ENCODE results near the gene AKNA. TPM values are rescaled to one million over a fixed set of nuclear protein-coding genes. Genes with fewer than 3 reads are reported as not detected.
"Not testable (repeated sequence)": the region's sequence is repeated elsewhere in the genome, so short reads cannot be mapped to it uniquely, and the experiment has no call there.

Gene AKNA
- polyA plus RNA-seq, 1 donor from 2014 or later, result 1.2 TPM

- not testable (repeated sequence) for H3K27me3 ChIP-seq (ENCODE audit: insufficient read depth, low read depth, low read length); H3F3A ChIP-seq (ENCODE audit: insufficient read depth, low read length, poor library complexity, severe bottlenecking); H3K9me2 ChIP-seq (ENCODE audit: insufficient read depth, low read length); H3K4me2 ChIP-seq (ENCODE audit: low read length); H4K20me1 ChIP-seq (ENCODE audit: insufficient read depth); H3K9me3 ChIP-seq (ENCODE audit: low read length); H3K36me3 ChIP-seq (ENCODE audit: insufficient read depth, low read length); H3K27ac ChIP-seq (ENCODE audit: low read length); H3K9ac ChIP-seq (ENCODE audit: low read length); H3K79me2 ChIP-seq (replicated peaks; ENCODE audit: insufficient read depth, low read length); H3K4me3 ChIP-seq (ENCODE audit: low read length); H2AFZ ChIP-seq (ENCODE audit: low read depth, low read length)
Measured at GRCh38 chr9:114332474-114333040, 55.2 kb downstream of the AKNA start.

- H3F3A ChIP-seq (ENCODE audit: insufficient read depth, low read length, poor library complexity, severe bottlenecking); H3K27me3 ChIP-seq (ENCODE audit: insufficient read depth, low read depth, low read length); H2AFZ ChIP-seq (ENCODE audit: low read depth, low read length); H4K20me1 ChIP-seq (ENCODE audit: insufficient read depth); H3K4me3 ChIP-seq (ENCODE audit: low read length); H3K9me2 ChIP-seq (ENCODE audit: insufficient read depth, low read length); H3K79me2 ChIP-seq (replicated peaks; ENCODE audit: insufficient read depth, low read length); H3K9me3 ChIP-seq (ENCODE audit: low read length); H3K9ac ChIP-seq (ENCODE audit: low read length); H3K27ac ChIP-seq (ENCODE audit: low read length); H3K4me2 ChIP-seq (ENCODE audit: low read length); H3K36me3 ChIP-seq (ENCODE audit: insufficient read depth, low read length): not testable (repeated sequence)
Measured at GRCh38 chr9:114331229-114332195, 56.3 kb downstream of the AKNA start.

DNA sequence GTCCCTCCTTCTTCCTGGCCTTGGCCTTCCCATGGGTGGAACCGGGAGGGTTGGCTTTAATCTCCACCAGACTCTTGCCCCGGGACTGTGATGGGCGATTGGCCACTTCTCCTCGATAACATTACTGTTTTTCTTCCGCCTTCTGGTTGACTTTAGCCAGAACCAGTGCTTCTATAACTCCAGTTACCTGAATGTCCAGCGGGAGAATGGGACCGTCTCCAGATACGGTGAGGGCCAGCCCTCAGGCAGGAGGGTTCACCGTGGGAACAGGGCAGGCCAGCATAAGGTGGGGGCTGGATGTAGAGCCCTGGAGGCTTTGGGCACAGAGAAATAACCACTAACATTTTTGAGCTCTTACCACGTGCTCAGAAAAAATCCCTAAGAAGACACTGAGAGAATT is 57.1 kb downstream of the AKNA start:
- no peaks in the 10 kb centered on the region for H3K27me3 ChIP-seq (ENCODE audit: insufficient read depth, low read depth, low read length)
- no peaks in the 10 kb centered on the region for H3K36me3 ChIP-seq (ENCODE audit: insufficient read depth, low read length)
- H3K4me3 ChIP-seq (ENCODE audit: low read length), result no peak overlapping the region
- no peak overlapping the region for H3K4me2 ChIP-seq (ENCODE audit: low read length)
- no peak overlapping the region for H2AFZ ChIP-seq (ENCODE audit: low read depth, low read length)
- no peaks in the 10 kb centered on the region for H3K9me2 ChIP-seq (ENCODE audit: insufficient read depth, low read length)
- TF ChIP-seq RAD21 (conservative IDR thresholded peaks at IDR 0.05) (no peak), MXI1 (conservative IDR thresholded peaks at IDR 0.05; ENCODE audit: poor library complexity, severe bottlenecking) (no peak), EP300 (conservative IDR thresholded peaks at IDR 0.05; ENCODE audit: poor library complexity, severe bottlenecking) (no peak), SMC3 (conservative IDR thresholded peaks at IDR 0.05; ENCODE audit: poor library complexity) (no peak), TAF1 (IDR thresholded peaks at IDR 0.05; ENCODE audit: low read depth) (no peak), EZH2 (IDR thresholded peaks at IDR 0.05; ENCODE audit: borderline replicate concordance, insufficient read depth, low read length, poor library complexity, severe bottlenecking) (no peak), POLR2AphosphoS5 (IDR thresholded peaks at IDR 0.05) (no peak), REST (IDR thresholded peaks at IDR 0.05; ENCODE audit: borderline replicate concordance) (no peak)
- TF ChIP-seq, protein P1, sequence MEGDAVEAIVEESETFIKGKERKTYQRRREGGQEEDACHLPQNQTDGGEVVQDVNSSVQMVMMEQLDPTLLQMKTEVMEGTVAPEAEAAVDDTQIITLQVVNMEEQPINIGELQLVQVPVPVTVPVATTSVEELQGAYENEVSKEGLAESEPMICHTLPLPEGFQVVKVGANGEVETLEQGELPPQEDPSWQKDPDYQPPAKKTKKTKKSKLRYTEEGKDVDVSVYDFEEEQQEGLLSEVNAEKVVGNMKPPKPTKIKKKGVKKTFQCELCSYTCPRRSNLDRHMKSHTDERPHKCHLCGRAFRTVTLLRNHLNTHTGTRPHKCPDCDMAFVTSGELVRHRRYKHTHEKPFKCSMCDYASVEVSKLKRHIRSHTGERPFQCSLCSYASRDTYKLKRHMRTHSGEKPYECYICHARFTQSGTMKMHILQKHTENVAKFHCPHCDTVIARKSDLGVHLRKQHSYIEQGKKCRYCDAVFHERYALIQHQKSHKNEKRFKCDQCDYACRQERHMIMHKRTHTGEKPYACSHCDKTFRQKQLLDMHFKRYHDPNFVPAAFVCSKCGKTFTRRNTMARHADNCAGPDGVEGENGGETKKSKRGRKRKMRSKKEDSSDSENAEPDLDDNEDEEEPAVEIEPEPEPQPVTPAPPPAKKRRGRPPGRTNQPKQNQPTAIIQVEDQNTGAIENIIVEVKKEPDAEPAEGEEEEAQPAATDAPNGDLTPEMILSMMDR (IDR thresholded peaks at IDR 0.05; ENCODE audit: poor library complexity, severe bottlenecking), result no peak
- no peaks in the 10 kb centered on the region for H3K9me3 ChIP-seq (ENCODE audit: low read length)
- no peaks in the 10 kb centered on the region for H3F3A ChIP-seq (ENCODE audit: insufficient read depth, low read length, poor library complexity, severe bottlenecking)
- H3K27ac ChIP-seq (ENCODE audit: low read length), result no peak overlapping the region
- H3K9ac ChIP-seq (ENCODE audit: low read length), result no peak overlapping the region
- H4K20me1 ChIP-seq (ENCODE audit: insufficient read depth), result no peaks in the 10 kb centered on the region
- no peaks in the 10 kb centered on the region for H3K79me2 ChIP-seq (replicated peaks; ENCODE audit: insufficient read depth, low read length)

DNA sequence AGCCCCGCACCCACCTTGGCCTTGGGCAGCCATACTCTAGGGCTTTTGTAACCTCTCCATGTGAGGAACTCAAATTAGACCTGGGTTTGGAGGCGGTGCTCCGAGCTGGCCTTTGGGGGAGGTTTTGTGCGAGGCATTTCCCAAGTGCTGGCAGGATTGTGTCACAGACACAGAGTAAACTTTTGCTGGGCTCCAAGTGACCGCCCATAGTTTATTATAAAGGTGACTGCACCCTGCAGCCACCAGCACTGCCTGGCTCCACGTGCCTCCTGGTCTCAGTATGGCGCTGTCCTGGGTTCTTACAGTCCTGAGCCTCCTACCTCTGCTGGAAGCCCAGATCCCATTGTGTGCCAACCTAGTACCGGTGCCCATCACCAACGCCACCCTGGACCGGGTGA is 58.2 kb downstream of the AKNA start, which contains the start of gene ORM2:
Gene ORM2 (plus strand): TSS at position 245 of the 398 bp plus-strand sequence. CDS start 36 bp downstream, at position 281.
- H3K4me3 ChIP-seq (ENCODE audit: low read length); H3K4me2 ChIP-seq (ENCODE audit: low read length): not testable (repeated sequence)

More for the DNA sequence above, 58.2 kb downstream of the AKNA start, which contains the start of gene ORM2:
- H3K79me2 ChIP-seq (replicated peaks; ENCODE audit: insufficient read depth, low read length); H3K9me2 ChIP-seq (ENCODE audit: insufficient read depth, low read length); H3K27ac ChIP-seq (ENCODE audit: low read length); H3F3A ChIP-seq (ENCODE audit: insufficient read depth, low read length, poor library complexity, severe bottlenecking); H3K27me3 ChIP-seq (ENCODE audit: insufficient read depth, low read depth, low read length); H3K9me3 ChIP-seq (ENCODE audit: low read length); H4K20me1 ChIP-seq (ENCODE audit: insufficient read depth); H3K9ac ChIP-seq (ENCODE audit: low read length); H3K36me3 ChIP-seq (ENCODE audit: insufficient read depth, low read length); H2AFZ ChIP-seq (ENCODE audit: low read depth, low read length): not testable (repeated sequence)
